Endometrial microvascular endothelial cells (primary cell): Measurements from ENCODE around the gene TSPOAP1. TPM values are rescaled to one million over a fixed set of nuclear protein-coding genes. Genes with fewer than 3 reads are reported as not detected.

Experiments
- in situ Hi-C: cut with HindIII; loops from 2 replicates; pipeline ENCODE4 v1.10.0; 2017; ENCODE audit warnings: low sequenced_read_pairs, low pct_unique_long_range_greater_than_20kb; ENCODE audit errors: inconsistent ontology term
- total RNA-seq: library from RNA; depleted of rRNA; stranded (reverse); fragments of >200 nt; gene quantifications from one replicate; pipeline ENCODE4 v1.2.3, GENCODE V29; 2015; ENCODE audit errors: inconsistent ontology term

TSPOAP1 gene
- total RNA-seq, 1 donor from 2014 or later, result not detected

DNA sequence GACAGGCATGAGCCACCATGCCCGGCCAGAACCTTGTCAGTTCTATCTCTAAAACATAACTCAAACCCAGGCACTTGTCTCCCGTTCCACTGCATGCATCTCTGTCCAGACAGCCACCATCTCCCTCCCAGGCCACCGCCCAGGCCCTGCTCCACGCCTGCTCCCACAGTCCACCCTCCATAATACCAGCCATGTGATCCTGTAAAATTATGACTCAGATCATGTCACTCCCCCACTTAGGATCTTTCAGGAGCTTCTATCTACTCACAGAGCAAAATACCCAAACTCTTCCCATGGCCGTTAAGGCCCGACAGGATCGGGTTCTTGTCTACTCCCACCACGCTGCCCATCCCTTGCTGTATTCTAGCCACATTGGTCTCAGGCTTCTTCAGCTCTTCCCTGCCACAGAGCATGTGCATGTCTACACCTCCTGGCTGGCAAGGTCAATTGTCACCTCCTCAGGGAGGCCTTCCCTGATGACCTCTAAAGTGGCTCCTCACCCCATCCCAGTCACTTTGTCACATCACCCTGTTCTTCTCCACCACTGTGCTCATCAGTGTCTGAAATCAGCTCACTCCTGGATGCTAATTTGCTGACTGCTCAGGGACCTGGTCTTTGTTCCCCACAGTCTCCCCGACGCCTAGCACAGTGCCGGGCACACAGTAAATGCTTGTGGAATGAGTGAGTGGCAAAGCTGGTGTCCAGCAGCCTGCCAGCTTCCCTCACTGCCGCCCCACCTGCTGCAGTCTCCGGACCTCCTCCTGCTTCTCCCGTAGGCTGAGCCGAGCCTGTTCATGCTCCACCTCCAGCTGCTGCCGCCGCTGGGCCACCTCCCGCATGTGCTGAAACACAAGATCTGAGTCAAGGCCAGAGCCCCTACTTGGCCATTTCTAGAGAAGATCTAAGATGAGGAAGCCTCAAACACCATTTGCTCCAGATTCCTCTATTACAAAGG is 6.7 kb downstream of the TSPOAP1 start:
- in situ Hi-C loops, result no loop called here

DNA sequence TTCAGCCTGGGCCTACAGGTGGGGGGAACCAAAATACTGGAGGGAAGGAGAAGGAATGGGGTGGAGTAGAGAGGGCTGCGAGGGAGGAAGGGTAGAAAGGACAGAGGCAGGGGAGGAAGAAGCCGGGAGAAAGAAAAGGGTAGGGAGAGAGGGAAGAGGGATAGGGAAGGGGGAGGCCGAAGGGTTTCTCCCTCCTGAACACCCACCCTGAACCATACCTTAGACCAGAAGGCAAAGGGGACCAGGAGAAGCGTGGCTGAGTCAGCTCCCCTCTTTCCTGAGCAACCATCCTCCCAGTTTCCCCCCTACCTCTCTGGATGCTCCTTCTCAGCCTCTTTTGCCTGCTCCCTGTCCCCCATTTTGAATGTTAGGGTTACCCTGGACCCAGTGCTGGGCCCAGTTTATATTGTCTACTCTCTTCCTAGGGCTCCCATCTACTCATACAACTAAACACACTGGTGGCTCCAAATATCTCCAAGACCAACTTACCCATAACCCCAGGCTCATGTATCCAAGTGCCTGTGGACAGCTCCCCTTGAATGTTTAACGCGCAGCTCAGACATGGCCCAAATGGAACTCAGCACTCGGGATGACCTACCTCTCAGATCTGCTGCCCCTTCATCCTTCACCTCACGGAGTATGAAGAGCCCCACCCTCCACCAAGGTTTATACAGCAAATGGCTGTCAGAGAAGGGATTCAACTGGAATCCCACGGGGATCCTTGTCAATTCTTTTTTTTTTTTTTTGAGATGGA is 7.8 kb downstream of the TSPOAP1 start:
- in situ Hi-C loops, result no loop called here

DNA sequence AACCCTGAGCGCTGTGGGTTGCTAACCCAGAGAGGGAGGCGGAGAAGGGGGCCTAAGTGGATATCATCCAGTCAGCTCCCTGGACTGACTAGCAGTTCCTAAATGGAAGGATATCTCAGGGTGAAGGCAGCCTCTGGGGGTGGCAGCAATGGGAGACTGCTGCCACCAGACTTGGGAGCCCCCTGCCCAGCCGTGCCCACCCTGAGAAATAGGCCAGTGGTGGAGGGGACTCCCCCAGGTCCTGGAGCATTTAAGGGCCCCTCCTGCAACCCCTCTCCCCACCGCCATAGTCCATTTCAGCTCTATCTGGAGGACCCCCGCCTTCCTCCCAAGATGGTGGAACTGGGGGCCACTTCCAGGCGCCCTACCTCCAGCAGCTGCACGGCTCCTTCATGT is 8.4 kb downstream of the TSPOAP1 start:
- in situ Hi-C loops, result no loop called here

DNA sequence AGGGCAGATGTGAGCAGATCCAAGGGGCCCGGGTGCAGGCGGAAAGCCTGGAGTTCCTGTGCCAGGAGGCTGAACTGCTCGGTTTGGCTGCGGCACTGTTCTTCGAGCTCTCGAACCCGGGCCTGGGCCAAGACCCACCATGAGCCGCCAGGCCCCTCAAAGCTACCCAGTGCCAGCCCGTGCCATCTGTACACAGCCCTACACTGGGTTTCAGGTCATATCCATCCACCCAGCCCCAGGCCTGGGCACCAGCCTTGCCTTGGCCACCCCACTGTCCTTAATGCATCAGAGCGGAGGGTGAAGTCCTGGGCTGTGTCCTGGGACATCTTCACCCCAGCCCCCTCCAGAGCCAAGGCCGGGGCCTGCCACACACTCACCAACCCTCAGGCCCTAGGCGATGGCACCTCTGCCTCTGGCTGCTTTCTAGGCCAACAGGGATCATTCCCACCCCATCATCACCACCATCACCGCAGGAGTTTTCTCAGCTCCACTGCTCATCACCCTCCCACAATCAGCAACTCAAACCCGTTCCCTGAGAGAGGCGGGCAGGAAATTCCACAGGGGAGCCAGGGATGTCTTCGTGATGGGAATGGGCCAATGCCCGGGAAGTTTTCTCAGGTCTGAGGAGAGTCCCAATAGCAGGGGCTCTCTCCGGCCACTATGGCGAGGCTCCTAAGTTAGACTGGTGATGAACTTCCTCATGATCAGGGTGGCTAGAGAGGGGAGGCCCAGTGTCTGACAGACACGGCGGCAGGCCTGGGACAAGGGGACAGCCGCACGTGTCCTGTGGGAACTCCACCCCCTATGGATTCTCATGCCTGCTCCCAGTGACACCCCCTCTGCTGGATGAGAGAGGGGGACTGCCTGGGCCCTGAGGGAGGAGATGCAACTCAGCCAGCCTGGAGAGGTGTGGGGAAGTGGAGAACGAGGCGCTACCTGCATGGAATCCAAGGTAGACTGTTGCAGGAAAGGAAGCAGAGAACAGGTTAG is 9.1 kb downstream of the TSPOAP1 start:
- in situ Hi-C loops, result no loop called here

DNA sequence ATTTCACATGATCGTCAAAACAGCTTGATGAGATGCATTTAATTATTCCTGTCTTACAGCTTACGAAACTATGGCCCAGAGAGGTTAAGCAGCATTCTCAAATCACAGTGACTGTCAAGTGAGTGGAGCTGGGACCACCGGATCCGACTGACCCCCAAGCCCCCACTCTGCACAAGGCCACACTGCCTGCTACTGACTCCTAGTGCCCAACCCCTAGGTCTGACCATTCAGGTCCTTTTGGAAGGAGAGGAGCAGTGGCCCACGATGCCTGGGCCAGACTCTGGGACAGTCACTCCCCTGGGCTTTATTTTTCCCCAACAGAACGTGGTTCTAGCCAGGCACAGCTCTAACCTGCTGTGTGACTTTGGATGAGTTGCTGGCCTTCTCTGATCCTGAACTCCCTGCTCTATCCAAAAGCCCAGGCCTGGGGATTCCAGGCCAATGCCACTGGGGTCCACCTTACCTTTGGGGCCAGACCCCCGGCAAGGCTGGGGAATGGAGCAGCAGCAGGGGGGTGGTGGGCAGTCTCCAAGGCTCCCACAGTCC is 9.9 kb downstream of the TSPOAP1 start:
- in situ Hi-C loops, result no loop called here

DNA sequence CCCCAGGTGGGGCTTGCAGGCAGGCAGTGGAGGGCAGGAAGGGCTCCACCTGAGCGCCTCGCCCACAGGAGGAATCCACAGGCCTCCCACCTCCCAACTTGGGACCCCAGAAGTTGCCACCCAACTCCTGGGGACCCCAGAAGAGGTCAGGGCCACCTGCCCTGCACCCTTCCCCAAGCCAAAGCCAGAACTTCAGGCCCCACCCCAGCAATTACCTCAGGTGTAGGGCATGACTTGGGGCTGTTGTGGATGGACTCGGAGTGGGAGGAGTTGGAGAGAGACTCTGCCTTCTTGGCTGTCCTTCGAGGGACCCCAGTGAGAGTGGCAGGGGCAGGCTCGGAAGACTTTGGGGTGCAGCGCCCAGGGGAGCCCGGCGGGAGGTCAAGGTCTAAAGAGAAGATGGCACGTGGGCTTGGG is 10.5 kb downstream of the TSPOAP1 start:
- in situ Hi-C loops, result no loop called here

DNA sequence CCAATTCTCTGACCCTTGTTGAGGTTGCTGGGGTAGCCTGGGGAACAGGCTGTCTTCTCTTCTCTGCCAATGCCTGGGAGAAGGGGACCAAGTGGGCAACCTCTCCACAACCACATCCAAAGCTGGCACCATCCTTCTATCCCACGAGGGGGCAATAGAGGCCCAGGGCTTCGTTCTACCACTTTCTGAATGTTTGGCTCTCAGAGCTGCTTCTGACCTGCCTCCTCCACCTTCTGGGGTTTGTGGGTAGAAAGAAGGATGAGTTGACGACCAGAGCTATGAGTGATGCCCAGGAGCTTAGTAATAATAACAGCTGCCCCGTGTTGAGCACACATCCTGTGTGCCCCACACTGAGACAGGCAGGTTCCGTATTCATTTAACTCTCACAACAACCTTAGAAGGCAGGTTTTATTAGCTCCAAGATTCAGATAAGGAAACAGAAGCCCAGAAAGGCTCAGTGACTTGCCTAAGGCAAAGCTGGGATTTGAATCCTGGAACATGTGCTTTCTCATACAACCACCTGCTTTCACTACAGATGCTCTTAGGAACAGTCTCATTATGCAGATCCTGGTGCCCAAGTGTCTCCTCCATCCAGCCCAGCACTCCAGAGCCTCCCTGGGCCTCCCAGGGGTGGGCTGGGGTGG is 11.1 kb downstream of the TSPOAP1 start:
- in situ Hi-C loops, result no loop called here

DNA sequence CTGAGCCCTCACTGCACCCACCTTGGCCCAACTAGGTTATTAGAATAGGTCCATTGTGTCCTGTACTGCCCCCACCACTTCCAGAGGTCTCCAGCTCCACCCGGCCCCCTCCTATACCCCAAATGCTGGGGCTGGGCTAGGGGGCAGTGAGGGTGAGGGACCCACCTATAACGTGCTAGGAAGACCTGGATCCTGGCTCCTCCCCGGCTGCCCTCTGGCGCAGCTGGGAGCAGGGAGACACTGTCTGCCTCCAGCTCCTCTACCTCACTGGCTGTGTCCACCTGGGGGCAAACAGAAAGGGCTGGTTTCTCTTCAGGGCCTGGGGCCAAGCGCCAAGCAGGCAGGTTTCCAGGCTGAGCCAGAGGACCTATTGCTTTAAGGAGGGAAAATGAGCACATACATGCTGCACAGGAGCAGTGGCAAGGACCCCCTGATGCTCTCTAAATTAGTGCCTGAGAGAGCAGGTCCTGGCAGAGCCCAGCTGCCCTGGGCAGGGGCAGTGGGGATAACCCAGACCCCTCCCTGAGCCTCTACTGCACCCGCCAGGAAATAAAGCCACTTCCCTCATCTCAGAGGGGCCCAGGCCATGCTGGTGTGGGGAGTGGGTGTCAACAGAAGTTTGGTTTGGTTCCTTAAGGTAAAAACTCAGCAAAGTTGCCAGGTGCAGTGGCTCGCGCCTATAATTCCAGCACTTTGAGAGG is 12.2 kb downstream of the TSPOAP1 start:
- in situ Hi-C loops, result no loop called here

DNA sequence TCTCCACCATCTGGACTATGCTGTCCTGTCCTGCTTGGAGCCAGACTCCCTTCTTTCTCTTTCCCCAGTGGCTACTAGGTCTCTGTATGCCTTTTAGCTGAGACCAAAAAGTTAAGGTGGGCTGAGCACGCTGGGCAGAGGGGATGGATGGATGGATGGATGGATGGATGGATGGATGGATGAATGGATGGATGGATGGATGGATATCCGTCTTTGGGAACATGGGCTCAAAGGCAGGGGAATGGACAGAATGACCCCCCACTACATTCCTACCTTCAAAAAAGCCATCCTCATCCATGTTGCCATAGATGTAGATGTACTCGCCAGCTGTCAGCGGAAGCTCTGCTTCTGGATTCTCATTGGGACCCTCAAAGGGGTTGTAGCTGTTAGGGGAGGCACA is 12.8 kb downstream of the TSPOAP1 start:
- in situ Hi-C loops, result no loop called here

DNA sequence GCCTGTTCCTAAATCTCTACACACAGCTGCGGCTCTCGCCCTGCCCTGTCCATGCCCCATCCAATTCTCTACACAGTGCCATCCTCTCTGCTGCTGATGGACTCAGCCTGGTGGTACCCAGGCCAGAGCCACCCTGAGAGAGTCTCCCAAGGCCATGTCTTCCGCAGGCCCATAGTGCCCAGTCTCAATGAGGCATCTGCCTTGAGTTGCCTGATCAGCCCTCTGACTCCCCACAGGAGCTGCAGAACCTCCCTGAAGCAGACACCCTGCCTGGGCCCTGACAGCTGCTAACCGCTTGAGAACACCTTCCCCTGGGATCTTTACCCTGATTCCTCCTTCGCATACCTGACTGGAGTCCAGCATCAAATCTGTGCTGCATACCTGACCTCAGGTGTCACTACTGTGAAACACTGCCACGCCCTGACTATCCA is 13.3 kb downstream of the TSPOAP1 start:
- in situ Hi-C loops, result no loop called here

DNA sequence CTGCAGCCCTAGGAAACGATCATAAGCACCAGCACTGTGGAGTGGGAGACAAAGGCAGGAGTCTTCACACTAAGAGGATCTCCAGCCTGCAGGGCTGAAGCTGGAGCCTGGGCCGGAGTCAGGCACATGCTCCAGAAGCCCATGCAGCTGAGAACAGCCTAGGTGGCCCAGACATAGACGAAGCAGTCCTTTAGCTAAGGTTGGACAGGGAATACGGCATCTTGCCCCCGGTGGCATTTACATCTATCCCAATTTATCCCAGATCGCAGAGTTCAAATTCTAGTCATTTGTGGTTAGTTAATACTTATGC is 13.9 kb downstream of the TSPOAP1 start:
- in situ Hi-C loops, result no loop called here

DNA sequence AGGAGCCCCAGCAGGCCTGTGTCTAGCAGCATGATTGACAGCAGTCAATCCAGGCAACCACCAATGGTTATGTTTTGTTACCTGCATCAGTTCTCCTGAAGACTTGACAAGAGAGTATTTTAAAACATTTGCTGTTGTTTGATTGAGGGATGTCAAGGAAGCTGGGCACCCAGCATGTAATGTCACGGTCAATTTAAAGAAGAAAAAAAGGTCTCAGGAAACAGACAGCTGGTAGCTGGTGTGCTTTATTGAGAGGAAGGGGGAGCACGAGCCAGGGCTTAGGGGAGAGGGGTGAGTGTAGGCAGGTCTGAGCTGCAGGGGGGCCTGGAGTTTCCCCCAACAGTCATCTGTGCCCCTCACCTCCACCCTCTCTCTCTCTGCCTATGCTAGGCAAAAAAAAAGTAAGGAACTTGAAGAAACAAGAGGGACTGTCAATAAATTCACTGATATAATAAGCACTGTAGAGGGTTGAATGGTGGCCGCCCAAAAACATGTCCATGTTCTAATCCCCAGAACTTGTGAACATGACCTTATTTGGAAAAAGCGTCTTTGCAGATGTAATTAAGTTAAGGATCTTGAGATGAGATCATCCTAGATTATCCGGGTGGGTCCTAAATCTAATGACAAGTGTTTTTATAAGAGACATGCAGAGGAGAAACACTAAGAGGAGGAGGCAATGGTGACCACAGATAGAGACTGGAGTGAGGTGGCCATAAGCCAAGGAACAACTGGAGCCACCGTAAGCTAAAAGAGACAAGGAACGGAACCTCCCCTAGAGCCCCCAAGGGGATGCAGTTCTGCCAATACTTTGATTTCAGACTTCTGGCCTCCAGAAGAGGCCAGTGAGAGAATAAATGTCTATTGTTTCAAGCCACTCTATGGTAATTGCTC is 14.5 kb downstream of the TSPOAP1 start:
- in situ Hi-C loops, result no loop called here

DNA sequence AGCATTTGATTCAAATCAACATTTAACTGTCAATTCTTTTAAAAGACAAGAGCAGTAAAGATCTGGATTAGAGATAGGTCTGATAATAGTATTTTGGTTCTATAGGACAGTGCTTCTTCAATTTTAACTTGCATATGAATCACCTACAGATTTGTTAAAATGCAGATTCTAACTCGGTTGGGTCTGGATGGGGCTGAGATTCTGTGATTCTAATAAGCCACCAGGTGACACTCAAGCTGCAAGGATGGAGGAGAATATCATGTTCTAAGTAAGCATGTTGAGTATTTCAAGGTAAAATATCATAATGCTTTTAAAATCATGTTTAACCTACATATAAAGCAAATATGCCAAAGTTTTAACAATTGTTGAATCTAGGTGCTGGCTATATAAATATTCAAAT is 15.8 kb downstream of the TSPOAP1 start:
- in situ Hi-C loops, result no loop called here

DNA sequence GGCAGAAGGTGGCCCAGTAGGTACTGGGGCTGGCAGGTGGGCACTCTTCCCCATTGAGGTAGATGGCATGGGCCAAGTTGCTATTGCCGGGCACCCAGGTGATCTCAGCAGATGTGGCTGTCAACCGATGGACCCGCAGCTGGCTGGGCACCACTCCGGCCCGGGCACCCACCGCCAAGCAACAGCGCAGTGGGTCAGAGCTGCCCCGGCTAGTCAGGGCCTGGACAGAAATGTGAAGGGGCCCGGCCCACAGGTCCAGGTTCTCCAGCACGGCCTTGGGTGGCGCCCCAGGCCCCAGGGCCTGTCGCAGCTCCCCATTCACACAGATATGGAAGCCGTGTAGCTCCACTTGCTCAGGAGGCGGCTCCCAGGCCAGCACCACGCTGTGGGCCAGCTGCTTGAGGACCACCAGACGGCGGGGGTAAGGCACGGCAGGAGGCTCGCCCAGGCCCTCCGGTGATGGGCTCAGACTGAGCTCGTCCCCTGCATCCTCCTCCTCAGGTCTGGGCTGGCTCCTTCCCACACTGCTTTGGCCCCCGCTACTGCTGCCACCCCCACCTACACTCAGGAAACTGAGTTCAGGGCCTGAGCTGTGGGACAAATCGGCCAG is 16.5 kb downstream of the TSPOAP1 start:
- in situ Hi-C loops, result no loop called here

DNA sequence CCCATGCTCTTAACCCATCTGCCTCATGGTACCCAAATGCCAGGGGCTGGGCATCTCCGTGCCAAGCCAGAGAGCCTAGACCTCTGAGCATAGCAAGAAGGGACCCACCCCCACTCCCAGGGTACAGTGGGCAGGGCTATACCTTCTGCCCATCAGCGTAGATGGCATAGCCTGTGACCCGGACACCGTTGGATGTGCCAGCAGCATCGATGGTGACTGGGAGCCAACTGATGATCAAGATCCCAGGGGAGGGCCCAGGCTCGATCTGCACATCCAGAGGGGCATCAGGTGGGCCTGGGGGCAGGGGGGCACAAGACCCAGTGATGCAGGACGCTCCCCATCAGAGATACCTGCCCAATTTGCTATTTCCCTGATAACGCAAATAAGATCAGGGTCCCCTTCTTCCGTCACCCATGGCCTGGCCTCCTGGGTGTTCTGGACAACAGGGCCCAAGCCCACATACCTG is 17.1 kb downstream of the TSPOAP1 start:
- in situ Hi-C loops, result no loop called here
